Activated B cell treated with CpG ODN at 0.5 μM for 24 hours (primary cell): ENCODE measurements around the gene NEIL3. TPM values are rescaled to one million over a fixed set of nuclear protein-coding genes. Genes with fewer than 3 reads are reported as not detected.

ENCODE experiments used
- ATAC-seq: fragments of 200-7000 bp; cut with Tn5 transposase; one replicate; pipeline ENCODE4 v1.10.0; 2021; ENCODE audit warnings: low read depth, mild to moderate bottlenecking, moderate library complexity
- CTCF ChIA-PET: fragments of 350-600 bp; sonication (Branson Sonifier 250); formaldehyde crosslinking; loops from one replicate; lab custom pipeline; 2021; ENCODE audit warnings: antibody characterized with exemption; lab: Charles Lee
- POLR2A ChIA-PET: fragments of 350-600 bp; sonication (Branson Sonifier 250); formaldehyde crosslinking; loops from one replicate; lab custom pipeline; 2021; ENCODE audit warnings: antibody characterized with exemption; lab: Charles Lee
- DNase-seq: peaks from one replicate; pipeline ENCODE4 v3.0.0; 2022
- H3K27ac Mint-ChIP-seq: one replicate; pipeline ENCODE4 v1.8.0; 2020; ENCODE audit warnings: mixed read lengths
- H3K27me3 Mint-ChIP-seq: one replicate; pipeline ENCODE4 v1.8.0; 2021; ENCODE audit warnings: mixed read lengths
- H3K36me3 Mint-ChIP-seq: one replicate; pipeline ENCODE4 v1.8.0; 2021; ENCODE audit warnings: low read depth, mixed read lengths
- H3K4me1 Mint-ChIP-seq: one replicate; pipeline ENCODE4 v1.8.0; 2021; ENCODE audit warnings: mixed read lengths
- H3K4me3 Mint-ChIP-seq: one replicate; pipeline ENCODE4 v1.8.0; 2020; ENCODE audit warnings: mild to moderate bottlenecking, mixed read lengths
- H3K9me3 Mint-ChIP-seq: one replicate; pipeline ENCODE4 v1.8.0; 2020; ENCODE audit warnings: mixed read lengths
- intact Hi-C: fragments of 100-400 bp; cut with micrococcal nuclease; formaldehyde crosslinking; loops from one replicate; pipeline ENCODE4 v1.15.1; 2024
- total RNA-seq: library from RNA; stranded (reverse); gene quantifications from 2 replicates; pipeline ENCODE4 v1.2.3, GENCODE V29; 2022
- TF ChIP-seq, protein P1 (sequence below): fragments of 200-600 bp; IDR thresholded peaks from one replicate; pipeline ENCODE4 v1.8.0; 2022; ENCODE audit warnings: antibody characterized with exemption, mild to moderate bottlenecking

NEIL3 gene
- total RNA-seq, 1 donor from 2014 or later, result 0.35 TPM

DNA sequence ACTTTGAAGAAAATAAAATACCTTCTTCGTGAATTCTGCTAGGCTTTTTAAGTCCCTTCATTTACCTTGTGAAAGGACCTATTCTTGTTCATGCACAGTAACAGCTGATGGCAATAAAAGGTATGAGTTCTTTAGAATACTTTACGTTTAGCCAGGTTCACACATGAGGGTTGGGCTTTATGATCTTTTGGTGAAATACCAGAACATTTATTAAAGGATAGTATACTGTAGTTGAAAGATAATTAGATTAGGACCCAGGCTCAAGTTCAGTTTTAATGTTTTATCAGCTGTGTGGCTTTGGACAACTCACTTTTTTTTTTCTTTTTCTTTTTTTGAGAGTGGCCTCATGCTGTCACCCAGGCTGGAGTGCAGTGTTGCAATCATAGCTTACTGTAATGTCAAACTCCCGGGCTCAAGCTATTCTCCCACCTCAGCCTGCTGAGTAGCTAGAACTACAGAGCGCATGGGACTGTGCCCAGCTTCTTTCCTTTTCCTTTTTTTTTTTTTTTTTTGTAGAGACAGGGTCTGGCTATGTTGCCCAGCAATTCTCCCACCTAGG is 28.2 kb upstream of the NEIL3 start:
- ATAC-seq (no peak), DNase-seq (no peak)
- H3K4me1 Mint-ChIP-seq, result no peaks in the 10 kb centered on the region
- TF ChIP-seq, protein P1, sequence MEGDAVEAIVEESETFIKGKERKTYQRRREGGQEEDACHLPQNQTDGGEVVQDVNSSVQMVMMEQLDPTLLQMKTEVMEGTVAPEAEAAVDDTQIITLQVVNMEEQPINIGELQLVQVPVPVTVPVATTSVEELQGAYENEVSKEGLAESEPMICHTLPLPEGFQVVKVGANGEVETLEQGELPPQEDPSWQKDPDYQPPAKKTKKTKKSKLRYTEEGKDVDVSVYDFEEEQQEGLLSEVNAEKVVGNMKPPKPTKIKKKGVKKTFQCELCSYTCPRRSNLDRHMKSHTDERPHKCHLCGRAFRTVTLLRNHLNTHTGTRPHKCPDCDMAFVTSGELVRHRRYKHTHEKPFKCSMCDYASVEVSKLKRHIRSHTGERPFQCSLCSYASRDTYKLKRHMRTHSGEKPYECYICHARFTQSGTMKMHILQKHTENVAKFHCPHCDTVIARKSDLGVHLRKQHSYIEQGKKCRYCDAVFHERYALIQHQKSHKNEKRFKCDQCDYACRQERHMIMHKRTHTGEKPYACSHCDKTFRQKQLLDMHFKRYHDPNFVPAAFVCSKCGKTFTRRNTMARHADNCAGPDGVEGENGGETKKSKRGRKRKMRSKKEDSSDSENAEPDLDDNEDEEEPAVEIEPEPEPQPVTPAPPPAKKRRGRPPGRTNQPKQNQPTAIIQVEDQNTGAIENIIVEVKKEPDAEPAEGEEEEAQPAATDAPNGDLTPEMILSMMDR, result no peak
- CTCF ChIA-PET, result no interaction called here
- no peak overlapping the region for H3K4me3 Mint-ChIP-seq
- no peaks in the 10 kb centered on the region for H3K27me3 Mint-ChIP-seq
- intact Hi-C loops, result no loop called here
- no peaks in the 10 kb centered on the region for H3K9me3 Mint-ChIP-seq
- POLR2A ChIA-PET, result no interaction called here
- H3K36me3 Mint-ChIP-seq, result no peaks in the 10 kb centered on the region
- no peak overlapping the region for H3K27ac Mint-ChIP-seq

- no peak overlapping the region for H3K27ac Mint-ChIP-seq
- ChIA-PET POLR2A (no interaction called here), CTCF (no interaction called here)
- no peaks in the 10 kb centered on the region for H3K9me3 Mint-ChIP-seq
- H3K27me3 Mint-ChIP-seq, result no peaks in the 10 kb centered on the region
- DNase-seq (no peak), ATAC-seq (no peak)
- TF ChIP-seq, protein P1, result no peak
- intact Hi-C loops, result no loop called here
- H3K4me3 Mint-ChIP-seq, result no peak overlapping the region
- H3K36me3 Mint-ChIP-seq, result no peaks in the 10 kb centered on the region
- H3K4me1 Mint-ChIP-seq, result no peaks in the 10 kb centered on the region
Observed at GRCh38 chr4:177282284-177282835, 27.3 kb upstream of the NEIL3 start.

DNA sequence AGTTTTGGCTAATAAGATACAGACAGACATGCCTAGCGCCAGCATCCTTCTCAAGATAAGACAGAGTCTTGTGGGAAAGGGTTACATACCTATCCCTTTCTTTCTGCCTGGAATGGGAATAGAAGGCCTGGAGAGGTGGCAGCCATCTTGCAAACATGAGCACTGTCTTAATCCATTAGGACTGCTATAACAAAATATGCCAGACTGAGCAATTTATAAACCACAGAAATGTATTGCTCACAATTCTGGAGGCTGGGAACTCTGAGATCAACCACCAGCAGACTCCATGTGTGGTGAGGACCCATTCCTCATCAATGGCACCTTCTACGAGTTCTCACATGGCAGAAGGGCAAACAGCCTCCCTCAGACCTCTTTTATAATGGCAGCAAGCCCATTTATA is 26.5 kb upstream of the NEIL3 start:
- no peaks in the 10 kb centered on the region for H3K9me3 Mint-ChIP-seq
- DNase-seq (no peak), ATAC-seq (no peak)
- TF ChIP-seq, protein P1, result no peak
- intact Hi-C loops, result no loop called here
- no peak overlapping the region for H3K4me3 Mint-ChIP-seq
- no peaks in the 10 kb centered on the region for H3K36me3 Mint-ChIP-seq
- no peaks in the 10 kb centered on the region for H3K4me1 Mint-ChIP-seq
- H3K27ac Mint-ChIP-seq, result no peak overlapping the region
- POLR2A ChIA-PET, result no interaction called here
- CTCF ChIA-PET, result no interaction called here
- H3K27me3 Mint-ChIP-seq, result no peaks in the 10 kb centered on the region

- ATAC-seq, result no peak
- CTCF ChIA-PET, result no interaction called here
- Mint-ChIP-seq H3K27ac (no peak overlapping the region), H3K9me3 (no peaks in the 10 kb centered on the region), H3K4me1 (no peaks in the 10 kb centered on the region), H3K36me3 (no peaks in the 10 kb centered on the region), H3K27me3 (no peaks in the 10 kb centered on the region), H3K4me3 (no peak overlapping the region)
- intact Hi-C loops, result no loop called here
- POLR2A ChIA-PET, result no interaction called here
- no peak for DNase-seq
- TF ChIP-seq, protein P1, result no peak
Observed at GRCh38 chr4:177285953-177286352, 23.7 kb upstream of the NEIL3 start.

DNA sequence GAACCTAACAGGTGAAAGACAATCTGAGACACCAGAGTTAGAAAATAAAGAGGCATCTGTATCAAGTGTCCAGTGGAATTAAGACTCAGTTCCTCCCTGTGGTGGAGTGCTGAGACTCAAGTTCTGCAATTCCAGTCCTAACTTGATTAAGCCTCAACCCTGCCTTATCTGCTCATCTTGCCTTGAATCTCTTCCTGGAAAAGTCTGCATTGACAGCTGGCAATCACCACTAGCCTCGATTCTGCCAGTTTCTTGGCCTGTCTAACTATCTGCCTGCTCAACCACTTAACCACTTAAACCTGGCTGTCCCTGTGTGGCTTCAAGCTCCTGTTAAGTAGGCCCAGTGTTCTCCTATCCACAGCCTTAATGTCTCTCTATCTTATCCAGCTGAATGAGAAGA is 22.4 kb upstream of the NEIL3 start:
- ChIA-PET POLR2A (no interaction called here), CTCF (no interaction called here)
- intact Hi-C loops, result no loop called here
- TF ChIP-seq, protein P1, result no peak
- Mint-ChIP-seq H3K4me1 (no peaks in the 10 kb centered on the region), H3K27ac (no peak overlapping the region), H3K4me3 (no peak overlapping the region), H3K9me3 (no peaks in the 10 kb centered on the region), H3K27me3 (no peaks in the 10 kb centered on the region), H3K36me3 (no peaks in the 10 kb centered on the region)
- no peak for DNase-seq
- no peak for ATAC-seq
